ENCODE results near the gene TMEM140. TPM values are rescaled to one million over a fixed set of nuclear protein-coding genes. Genes with fewer than 3 reads are reported as not detected.
"Not testable (repeated sequence)": the region's sequence is repeated elsewhere in the genome, so short reads cannot be mapped to it uniquely, and the experiment has no call there.

TMEM140 gene
- polyA plus RNA-seq, 4 donors: 5.4 to 19.3 (median 12.4) TPM

GRCh38 chr7:135167365-135167917, 19.6 kb downstream of the TMEM140 start:
- no peak for DNase-seq
- 81 to 86% (median 83%) methylated on average over 12 of the region's 12 CpGs for WGBS, 3 donors
- Histone ChIP-seq H3K4me3 (ENCODE audit: low read depth in 1 of 3, low read length in 3 of 3) (no peak overlapping the region), H3K27me3 (ENCODE audit: control insufficient read depth in 3 of 3, insufficient read depth in 3 of 3, low read length in 3 of 3) (no peaks in the 10 kb centered on the region), H3K36me3 (ENCODE audit: control insufficient read depth in 3 of 3, insufficient read depth in 2 of 3, low read depth in 1 of 3, low read length in 3 of 3) (peaks cover 6 to 46% (median 10%) of the 10 kb centered on the region in 3 donors), H3K27ac (ENCODE audit: low read depth in 1 of 3, low read length in 2 of 3) (peak overlapping the region in 1 of 3 donors; percentile 41), H3K9me3 (ENCODE audit: control insufficient read depth in 2 of 2, insufficient read depth in 1 of 2, low read depth in 1 of 2, low read length in 1 of 2) (peaks cover 0 to 3% of the 10 kb centered on the region in 2 donors), H3K4me1 (ENCODE audit: control insufficient read depth in 3 of 3, insufficient read depth in 2 of 3, low read depth in 1 of 3, low read length in 2 of 3) (peaks cover 1 to 15% (median 7%) of the 10 kb centered on the region in 3 donors)
- FAIRE-seq: no peak

- DNase-seq (peak in 1 of 2 donors; percentile 19), FAIRE-seq (no peak)
- Histone ChIP-seq H3K4me3 (ENCODE audit: low read depth in 1 of 3, low read length in 3 of 3) (no peak overlapping the region), H3K4me1 (ENCODE audit: control insufficient read depth in 3 of 3, insufficient read depth in 2 of 3, low read depth in 1 of 3, low read length in 2 of 3) (peaks cover 1 to 15% (median 7%) of the 10 kb centered on the region in 3 donors), H3K36me3 (ENCODE audit: control insufficient read depth in 3 of 3, insufficient read depth in 2 of 3, low read depth in 1 of 3, low read length in 3 of 3) (peaks cover 6 to 46% (median 10%) of the 10 kb centered on the region in 3 donors), H3K9me3 (ENCODE audit: control insufficient read depth in 2 of 2, insufficient read depth in 1 of 2, low read depth in 1 of 2, low read length in 1 of 2) (no peaks in the 10 kb centered on the region), H3K27me3 (ENCODE audit: control insufficient read depth in 3 of 3, insufficient read depth in 3 of 3, low read length in 3 of 3) (no peaks in the 10 kb centered on the region), H3K27ac (ENCODE audit: low read depth in 1 of 3, low read length in 2 of 3) (peak overlapping the region in 2 of 3 donors; percentile 41 to 55)
- 57 to 71% (median 64%) methylated on average over 7 to 9 of the region's 9 CpGs for WGBS, 3 donors
These were observed 20.1 kb downstream of the TMEM140 start for GRCh38 chr7:135168001-135168400.

- peak overlapping the region in 2 of 3 donors; percentile 97 to 99 for H3K27ac ChIP-seq (ENCODE audit: low read depth in 1 of 3, low read length in 2 of 3)
- no peaks in the 10 kb centered on the region for H3K9me3 ChIP-seq (ENCODE audit: control insufficient read depth in 2 of 2, insufficient read depth in 1 of 2, low read depth in 1 of 2, low read length in 1 of 2)
- DNase-seq (no peak), FAIRE-seq (no peak)
- peaks cover 6 to 46% (median 10%) of the 10 kb centered on the region in 3 donors for H3K36me3 ChIP-seq (ENCODE audit: control insufficient read depth in 3 of 3, insufficient read depth in 2 of 3, low read depth in 1 of 3, low read length in 3 of 3)
- WGBS, 3 donors: 80 to 90% (median 83%) methylated on average over 13 of the region's 13 CpGs
- H3K27me3 ChIP-seq (ENCODE audit: control insufficient read depth in 3 of 3, insufficient read depth in 3 of 3, low read length in 3 of 3): no peaks in the 10 kb centered on the region
- H3K4me1 ChIP-seq (ENCODE audit: control insufficient read depth in 3 of 3, insufficient read depth in 2 of 3, low read depth in 1 of 3, low read length in 2 of 3): peaks cover 1 to 15% (median 7%) of the 10 kb centered on the region in 3 donors
- H3K4me3 ChIP-seq (ENCODE audit: low read depth in 1 of 3, low read length in 3 of 3): no peak overlapping the region
These were observed 20.7 kb downstream of the TMEM140 start for GRCh38 chr7:135168489-135169140.

- Histone ChIP-seq H3K4me3 (ENCODE audit: low read depth in 1 of 3, low read length in 3 of 3) (peak overlapping the region; percentile 86 to 92 (median 88)), H3K27ac (ENCODE audit: low read depth in 1 of 3, low read length in 2 of 3) (peak overlapping the region; percentile 97 to 99 (median 98)), H3K36me3 (ENCODE audit: control insufficient read depth in 3 of 3, insufficient read depth in 2 of 3, low read depth in 1 of 3, low read length in 3 of 3) (peaks cover 6 to 43% (median 10%) of the 10 kb centered on the region in 3 donors), H3K9me3 (ENCODE audit: control insufficient read depth in 2 of 2, insufficient read depth in 1 of 2, low read depth in 1 of 2, low read length in 1 of 2) (no peaks in the 10 kb centered on the region), H3K27me3 (ENCODE audit: control insufficient read depth in 3 of 3, insufficient read depth in 3 of 3, low read length in 3 of 3) (no peaks in the 10 kb centered on the region), H3K4me1 (ENCODE audit: control insufficient read depth in 3 of 3, insufficient read depth in 2 of 3, low read depth in 1 of 3, low read length in 2 of 3) (peaks cover 1 to 15% (median 7%) of the 10 kb centered on the region in 3 donors)
- FAIRE-seq: no peak
- peak in 1 of 2 donors; percentile 37 for DNase-seq
- WGBS, 3 donors: 45 to 52% (median 45%) methylated on average over 11 of the region's 11 CpGs
These were observed 21.5 kb downstream of the TMEM140 start for GRCh38 chr7:135169141-135169963.

GRCh38 chr7:135169964-135170273, 22.0 kb downstream of the TMEM140 start:
- H3K27ac ChIP-seq (ENCODE audit: low read depth in 1 of 3, low read length in 2 of 3): peak overlapping the region; percentile 97 to 99 (median 98)
- no peaks in the 10 kb centered on the region for H3K27me3 ChIP-seq (ENCODE audit: control insufficient read depth in 3 of 3, insufficient read depth in 3 of 3, low read length in 3 of 3)
- H3K4me3 ChIP-seq (ENCODE audit: low read depth in 1 of 3, low read length in 3 of 3): peak overlapping the region; percentile 86 to 92 (median 88)
- H3K4me1 ChIP-seq (ENCODE audit: control insufficient read depth in 3 of 3, insufficient read depth in 2 of 3, low read depth in 1 of 3, low read length in 2 of 3): peaks cover 1 to 15% (median 7%) of the 10 kb centered on the region in 3 donors
- WGBS, 3 donors: 1 to 2% (median 1%) methylated on average over 15 to 17 of the region's 17 CpGs
- DNase-seq (no peak), FAIRE-seq (no peak)
- peaks cover 6 to 38% (median 8%) of the 10 kb centered on the region in 3 donors for H3K36me3 ChIP-seq (ENCODE audit: control insufficient read depth in 3 of 3, insufficient read depth in 2 of 3, low read depth in 1 of 3, low read length in 3 of 3)
- H3K9me3 ChIP-seq (ENCODE audit: control insufficient read depth in 2 of 2, insufficient read depth in 1 of 2, low read depth in 1 of 2, low read length in 1 of 2): no peaks in the 10 kb centered on the region

GRCh38 chr7:135170274-135170997, 22.6 kb downstream of the TMEM140 start, which contains the start of gene CYREN:
TSS of gene CYREN (minus strand) at chr7:135170707. CDS start at chr7:135168922, 1,785 bp downstream.
- DNase-seq (peak; percentile 94 to 96), FAIRE-seq (no peak)
- WGBS, 3 donors: 0% methylated on average over 49 to 77 of the region's 77 CpGs
- no peaks in the 10 kb centered on the region for H3K27me3 ChIP-seq (ENCODE audit: control insufficient read depth in 3 of 3, insufficient read depth in 3 of 3, low read length in 3 of 3)
- H3K9me3 ChIP-seq (ENCODE audit: control insufficient read depth in 2 of 2, insufficient read depth in 1 of 2, low read depth in 1 of 2, low read length in 1 of 2): no peaks in the 10 kb centered on the region
- peaks cover 1 to 15% (median 7%) of the 10 kb centered on the region in 3 donors for H3K4me1 ChIP-seq (ENCODE audit: control insufficient read depth in 3 of 3, insufficient read depth in 2 of 3, low read depth in 1 of 3, low read length in 2 of 3)
- H3K36me3 ChIP-seq (ENCODE audit: control insufficient read depth in 3 of 3, insufficient read depth in 2 of 3, low read depth in 1 of 3, low read length in 3 of 3): peaks cover 5 to 33% (median 6%) of the 10 kb centered on the region in 3 donors
- H3K27ac ChIP-seq (ENCODE audit: low read depth in 1 of 3, low read length in 2 of 3): peak within 1 kb of the TSS; percentile 97 to 99 (median 98)
- H3K4me3 ChIP-seq (ENCODE audit: low read depth in 1 of 3, low read length in 3 of 3): peak within 1 kb of the TSS; percentile 86 to 92 (median 88)

GRCh38 chr7:135170998-135171481, 23.2 kb downstream of the TMEM140 start:
- Histone ChIP-seq H3K27ac (ENCODE audit: low read depth in 1 of 3, low read length in 2 of 3) (peak overlapping the region; percentile 97 to 99 (median 98)), H3K36me3 (ENCODE audit: control insufficient read depth in 3 of 3, insufficient read depth in 2 of 3, low read depth in 1 of 3, low read length in 3 of 3) (peaks cover 3 to 28% (median 6%) of the 10 kb centered on the region in 3 donors), H3K4me1 (ENCODE audit: control insufficient read depth in 3 of 3, insufficient read depth in 2 of 3, low read depth in 1 of 3, low read length in 2 of 3) (peaks cover 1 to 15% (median 7%) of the 10 kb centered on the region in 3 donors), H3K4me3 (ENCODE audit: low read depth in 1 of 3, low read length in 3 of 3) (peak overlapping the region; percentile 9 to 92 (median 33))
- H3K27me3 ChIP-seq (ENCODE audit: control insufficient read depth in 3 of 3, insufficient read depth in 3 of 3, low read length in 3 of 3); FAIRE-seq; DNase-seq; H3K9me3 ChIP-seq (ENCODE audit: control insufficient read depth in 2 of 2, insufficient read depth in 1 of 2, low read depth in 1 of 2, low read length in 1 of 2): not testable (repeated sequence)
- WGBS, 3 donors: 21 to 31% (median 23%) methylated on average over 12 of the region's 12 CpGs

Data from small intestine (tissue), 7 donors.